Vein endothelial cell (primary cell): Measurements from ENCODE around the gene TEX55. TPM values are rescaled to one million over a fixed set of nuclear protein-coding genes. Genes with fewer than 3 reads are reported as not detected.

Experiments
- total RNA-seq: library from RNA; depleted of rRNA; stranded (reverse); fragments of >200 nt; gene quantifications from 2 replicates; pipeline ENCODE4 v1.2.3, GENCODE V29; 2012

Gene TEX55
- total RNA-seq = not detected in 2 replicates

DNA sequence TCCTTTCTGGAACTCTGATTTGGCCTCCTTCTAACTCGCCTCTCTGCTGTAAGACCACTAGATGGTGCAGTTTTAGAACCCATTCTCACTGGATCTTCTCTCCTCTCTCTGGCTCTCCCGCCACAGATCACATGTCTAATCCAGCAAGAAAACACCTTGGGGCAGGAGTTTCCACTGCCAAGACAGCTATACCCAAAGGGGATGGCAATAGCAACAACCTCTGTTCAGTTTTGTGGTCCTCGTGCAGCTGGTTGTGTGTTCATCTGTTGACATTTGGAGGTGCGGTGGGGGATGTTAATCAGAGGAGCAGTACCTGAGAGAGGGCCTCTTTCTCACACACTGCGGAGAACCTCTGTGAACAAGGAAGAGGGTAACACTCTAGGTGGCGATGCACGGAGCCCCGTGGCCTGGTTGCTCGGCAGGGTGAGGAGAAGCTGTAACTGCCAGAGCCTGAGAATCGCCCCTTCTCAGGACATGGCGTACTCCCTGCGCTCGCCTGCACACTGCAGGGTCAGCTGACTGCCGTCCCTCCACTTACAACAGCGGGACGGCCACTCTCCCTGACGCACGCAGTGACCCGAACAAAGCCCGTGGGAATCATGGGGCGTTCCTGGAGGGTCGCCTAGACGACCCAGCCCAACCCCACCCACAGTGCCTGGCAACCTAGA lies at the start of gene TEX55:
Gene TEX55, plus strand, starts transcription at position 666 of the 668 bp plus-strand sequence. CDS start 25 bp downstream, outside the sequence.

DNA sequence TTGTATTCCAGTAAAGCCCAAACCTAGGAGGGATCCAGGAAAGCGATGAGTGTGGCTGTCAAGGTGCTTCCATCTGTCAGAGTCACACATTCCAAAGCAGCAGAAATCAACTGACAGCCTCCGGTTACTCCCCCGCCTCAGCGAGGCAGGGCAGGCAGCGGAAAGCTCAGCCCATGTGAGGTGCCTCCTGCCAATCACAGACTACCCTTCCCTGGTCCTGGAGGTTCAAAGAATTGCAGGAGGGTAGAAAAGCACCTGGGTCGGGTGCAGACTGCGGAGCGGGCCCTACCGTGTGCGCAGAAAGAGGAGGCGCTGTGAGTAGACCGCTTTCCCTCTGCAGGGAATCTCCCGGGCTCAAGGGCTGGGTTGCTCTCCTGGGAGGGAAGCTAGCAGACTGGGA lies 27.4 kb downstream of the TEX55 start, which contains the start of gene UPK1B:
Gene UPK1B, plus strand, starts transcription at position 274 of the 400 bp plus-strand sequence. CDS start 13,144 bp downstream, outside the sequence.

Other genes with a start within 250 kb of the TEX55 start
- 0.29 TPM in 1 of 2 replicates, not detected in the other for gene IGSF11, start 111.3 kb upstream of the TEX55 start, total RNA-seq
- not detected in 2 replicates for gene UPK1B, start 27.4 kb downstream of the TEX55 start, total RNA-seq
- 3.3 and 4.0 TPM in 2 replicates for gene B4GALT4, start 94.7 kb downstream of the TEX55 start, total RNA-seq
- gene ARHGAP31, start 148.2 kb downstream of the TEX55 start, total RNA-seq = 63.7 and 74.6 TPM in 2 replicates